ENCODE measurements around the gene SGCD. TPM values are rescaled to one million over a fixed set of nuclear protein-coding genes. Genes with fewer than 3 reads are reported as not detected.

The SGCD gene
- polyA plus RNA-seq, 1 of the 3 experiments (the other 2 are of a cell fraction), result 0.87 TPM

DNA sequence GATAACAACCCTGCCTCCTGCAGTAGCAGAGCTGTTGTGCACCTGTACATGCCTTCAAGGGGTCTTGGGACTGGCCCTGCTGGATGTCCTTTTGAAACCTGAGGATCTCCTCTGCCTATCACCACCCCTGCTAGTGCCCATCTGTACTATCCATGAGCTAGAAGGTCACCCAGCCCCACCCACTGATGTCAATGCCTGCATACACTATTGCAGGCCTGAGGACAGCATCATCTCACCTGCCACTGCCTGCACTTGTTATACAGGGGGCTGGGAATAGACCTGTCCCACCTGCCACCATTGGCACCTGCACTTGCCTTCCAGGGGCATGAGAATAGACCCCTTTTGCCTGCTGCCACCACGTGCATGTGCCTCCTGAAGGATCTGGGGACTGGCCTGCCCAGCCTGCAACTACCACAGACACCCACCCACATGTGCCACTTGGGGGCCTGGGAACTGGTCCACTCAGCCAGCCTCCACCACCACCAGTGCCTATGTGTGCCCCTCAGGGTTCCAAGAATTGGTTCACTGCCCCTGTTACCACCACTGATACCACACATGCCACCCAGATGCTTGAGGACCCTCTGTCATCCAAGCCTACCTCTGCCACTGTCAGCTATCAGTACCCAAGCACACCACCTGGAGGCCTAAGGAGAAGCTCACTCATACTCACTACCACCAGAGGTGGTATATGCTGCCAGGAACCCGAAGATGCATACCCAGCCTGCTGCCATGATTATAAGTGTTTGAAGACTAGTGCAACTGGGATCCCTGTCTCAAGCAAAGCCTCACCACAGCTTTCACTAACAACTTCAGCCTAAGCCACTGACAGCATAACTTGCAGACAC is 159.7 kb downstream of the SGCD start:
- WGBS (ENCODE audit: low lambda C conversion rate), result 0% methylated on average over 2 of the region's 2 CpGs
- no peaks in the 10 kb centered on the region for H3K27me3 ChIP-seq (ENCODE audit: insufficient read depth)

More for the DNA sequence above, 159.7 kb downstream of the SGCD start:
- Histone ChIP-seq H3K36me3 (replicated peaks in 1 of 2; ENCODE audit: control insufficient read depth in 1 of 2, insufficient read depth in 2 of 2, low read length in 1 of 2) (no peaks in the 10 kb centered on the region), H3K4me2 (no peak overlapping the region), H3K79me2 (ENCODE audit: insufficient read depth) (no peaks in the 10 kb centered on the region), H2AFZ (ENCODE audit: low read depth) (no peak overlapping the region), H3K9me2 (no peaks in the 10 kb centered on the region), H3F3A (replicated peaks; ENCODE audit: insufficient read depth) (no peaks in the 10 kb centered on the region), H3K9ac (no peak overlapping the region), H3K27ac (ENCODE audit: low read depth in 2 of 2, low read length in 1 of 2) (no peak overlapping the region), H4K20me1 (ENCODE audit: insufficient read depth) (no peaks in the 10 kb centered on the region), H3K9me3 (no peaks in the 10 kb centered on the region), H3K4me1 (ENCODE audit: control insufficient read depth in 1 of 2, insufficient read depth in 2 of 2, low read depth in 1 of 2, low read length in 1 of 2) (no peaks in the 10 kb centered on the region; a peak in 1 of 4 replicates), H3K4me3 (ENCODE audit: low read depth in 2 of 2, low read length in 1 of 2) (no peak overlapping the region)
- ChIA-PET POLR2A (interaction anchor here (0.6 kb wide), 1 partner anchor 1195 kb away, joined by 3 read pairs; no protein-coding TSS in a partner anchor), CTCF (no interaction called here)
- DNase-seq, result no peak
- TF ChIP-seq, protein P1, sequence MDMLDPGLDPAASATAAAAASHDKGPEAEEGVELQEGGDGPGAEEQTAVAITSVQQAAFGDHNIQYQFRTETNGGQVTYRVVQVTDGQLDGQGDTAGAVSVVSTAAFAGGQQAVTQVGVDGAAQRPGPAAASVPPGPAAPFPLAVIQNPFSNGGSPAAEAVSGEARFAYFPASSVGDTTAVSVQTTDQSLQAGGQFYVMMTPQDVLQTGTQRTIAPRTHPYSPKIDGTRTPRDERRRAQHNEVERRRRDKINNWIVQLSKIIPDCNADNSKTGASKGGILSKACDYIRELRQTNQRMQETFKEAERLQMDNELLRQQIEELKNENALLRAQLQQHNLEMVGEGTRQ (IDR thresholded peaks at IDR 0.05; ENCODE audit: borderline replicate concordance, low read depth, low read length), result no peak
- no peak for TF ChIP-seq GATA2 (CRISPR knock-in tag; IDR thresholded peaks at IDR 0.05)
- TF ChIP-seq, protein P2, sequence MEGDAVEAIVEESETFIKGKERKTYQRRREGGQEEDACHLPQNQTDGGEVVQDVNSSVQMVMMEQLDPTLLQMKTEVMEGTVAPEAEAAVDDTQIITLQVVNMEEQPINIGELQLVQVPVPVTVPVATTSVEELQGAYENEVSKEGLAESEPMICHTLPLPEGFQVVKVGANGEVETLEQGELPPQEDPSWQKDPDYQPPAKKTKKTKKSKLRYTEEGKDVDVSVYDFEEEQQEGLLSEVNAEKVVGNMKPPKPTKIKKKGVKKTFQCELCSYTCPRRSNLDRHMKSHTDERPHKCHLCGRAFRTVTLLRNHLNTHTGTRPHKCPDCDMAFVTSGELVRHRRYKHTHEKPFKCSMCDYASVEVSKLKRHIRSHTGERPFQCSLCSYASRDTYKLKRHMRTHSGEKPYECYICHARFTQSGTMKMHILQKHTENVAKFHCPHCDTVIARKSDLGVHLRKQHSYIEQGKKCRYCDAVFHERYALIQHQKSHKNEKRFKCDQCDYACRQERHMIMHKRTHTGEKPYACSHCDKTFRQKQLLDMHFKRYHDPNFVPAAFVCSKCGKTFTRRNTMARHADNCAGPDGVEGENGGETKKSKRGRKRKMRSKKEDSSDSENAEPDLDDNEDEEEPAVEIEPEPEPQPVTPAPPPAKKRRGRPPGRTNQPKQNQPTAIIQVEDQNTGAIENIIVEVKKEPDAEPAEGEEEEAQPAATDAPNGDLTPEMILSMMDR (IDR thresholded peaks at IDR 0.05), result no peak
- TF ChIP-seq CHD2 (IDR thresholded peaks at IDR 0.05; ENCODE audit: low read length, partially characterized antibody), result no peak
- no peak for TF ChIP-seq POLR2AphosphoS5 (IDR thresholded peaks at IDR 0.05; ENCODE audit: low read depth, low read length)
- TF ChIP-seq SMC3 (IDR thresholded peaks at IDR 0.05; ENCODE audit: low read depth, low read length), result no peak
- TF ChIP-seq TAF1 (IDR thresholded peaks at IDR 0.05; ENCODE audit: borderline replicate concordance, low read depth, low read length), result no peak
- no peak for TF ChIP-seq MXI1 (IDR thresholded peaks at IDR 0.05; ENCODE audit: low read depth, low read length)
- TF ChIP-seq EZH2phosphoT487 (IDR thresholded peaks at IDR 0.05; ENCODE audit: borderline replicate concordance, low read depth), result no peak
- no peak for TF ChIP-seq RAD21 (IDR thresholded peaks at IDR 0.05; ENCODE audit: low read length)
- TF ChIP-seq, protein P3, sequence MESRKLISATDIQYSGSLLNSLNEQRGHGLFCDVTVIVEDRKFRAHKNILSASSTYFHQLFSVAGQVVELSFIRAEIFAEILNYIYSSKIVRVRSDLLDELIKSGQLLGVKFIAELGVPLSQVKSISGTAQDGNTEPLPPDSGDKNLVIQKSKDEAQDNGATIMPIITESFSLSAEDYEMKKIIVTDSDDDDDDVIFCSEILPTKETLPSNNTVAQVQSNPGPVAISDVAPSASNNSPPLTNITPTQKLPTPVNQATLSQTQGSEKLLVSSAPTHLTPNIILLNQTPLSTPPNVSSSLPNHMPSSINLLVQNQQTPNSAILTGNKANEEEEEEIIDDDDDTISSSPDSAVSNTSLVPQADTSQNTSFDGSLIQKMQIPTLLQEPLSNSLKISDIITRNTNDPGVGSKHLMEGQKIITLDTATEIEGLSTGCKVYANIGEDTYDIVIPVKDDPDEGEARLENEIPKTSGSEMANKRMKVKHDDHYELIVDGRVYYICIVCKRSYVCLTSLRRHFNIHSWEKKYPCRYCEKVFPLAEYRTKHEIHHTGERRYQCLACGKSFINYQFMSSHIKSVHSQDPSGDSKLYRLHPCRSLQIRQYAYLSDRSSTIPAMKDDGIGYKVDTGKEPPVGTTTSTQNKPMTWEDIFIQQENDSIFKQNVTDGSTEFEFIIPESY (IDR thresholded peaks at IDR 0.05; ENCODE audit: borderline replicate concordance, low read depth), result no peak
- TF ChIP-seq ELF1 (IDR thresholded peaks at IDR 0.05), result no peak
- TF ChIP-seq, protein P4, sequence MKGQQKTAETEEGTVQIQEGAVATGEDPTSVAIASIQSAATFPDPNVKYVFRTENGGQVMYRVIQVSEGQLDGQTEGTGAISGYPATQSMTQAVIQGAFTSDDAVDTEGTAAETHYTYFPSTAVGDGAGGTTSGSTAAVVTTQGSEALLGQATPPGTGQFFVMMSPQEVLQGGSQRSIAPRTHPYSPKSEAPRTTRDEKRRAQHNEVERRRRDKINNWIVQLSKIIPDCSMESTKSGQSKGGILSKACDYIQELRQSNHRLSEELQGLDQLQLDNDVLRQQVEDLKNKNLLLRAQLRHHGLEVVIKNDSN (IDR thresholded peaks at IDR 0.05; ENCODE audit: borderline replicate concordance, low read depth), result no peak
- TF ChIP-seq FOSL2 (IDR thresholded peaks at IDR 0.05; ENCODE audit: borderline replicate concordance, low read depth), result no peak
- no peak for TF ChIP-seq NRF1 (IDR thresholded peaks at IDR 0.05; ENCODE audit: low read depth, low read length)
- no peak for TF ChIP-seq FOXM1 (IDR thresholded peaks at IDR 0.05; ENCODE audit: low read depth)

All from SK-N-SH (cell line).